H9 (cell line): ENCODE data around the gene C20orf202. TPM values are rescaled to one million over a fixed set of nuclear protein-coding genes. Genes with fewer than 3 reads are reported as not detected.
A peak's percentile ranks its signal among the peaks of the same experiment; 100 is the strongest.

Experiments
- DNase-seq: peaks from one replicate; pipeline ENCODE4 v3.0.0-alpha.2; 2017
- H2AFZ ChIP-seq: one replicate; pipeline ENCODE4 v1.6.1; 2013; ENCODE audit warnings: mild to moderate bottlenecking, low read length, control low read depth, moderate library complexity
- H2AK5ac ChIP-seq: 2 replicates; pipeline ENCODE4 v1.6.1; 2013; ENCODE audit warnings: low read length, control low read depth, mixed read lengths; ENCODE audit not compliant: insufficient read length
- H2BK120ac ChIP-seq: one replicate; pipeline ENCODE4 v1.6.1; 2013; ENCODE audit warnings: low read depth, mild to moderate bottlenecking, low read length, control low read depth, inconsistent platforms; ENCODE audit not compliant: poor library complexity, severe bottlenecking
- H2BK12ac ChIP-seq: 2 replicates; pipeline ENCODE4 v1.6.1; 2013; ENCODE audit warnings: low read length, control low read depth, mixed read lengths, low read depth; ENCODE audit not compliant: insufficient read length
- H2BK15ac ChIP-seq: 2 replicates; pipeline ENCODE4 v1.6.1; 2013; ENCODE audit warnings: low read depth, low read length, control low read depth
- H2BK20ac ChIP-seq: one replicate; pipeline ENCODE4 v1.6.1; 2013; ENCODE audit warnings: low read depth, mild to moderate bottlenecking, low read length, control low read depth, inconsistent platforms; ENCODE audit not compliant: poor library complexity, severe bottlenecking
- H2BK5ac ChIP-seq: 2 replicates; pipeline ENCODE4 v1.6.1; 2013; ENCODE audit warnings: low read length, control low read depth, mixed read lengths; ENCODE audit not compliant: insufficient read length
- H3K14ac ChIP-seq: 2 replicates; pipeline ENCODE4 v1.6.1; 2013; ENCODE audit warnings: low read length, control low read depth; ENCODE audit not compliant: insufficient read depth
- H3K18ac ChIP-seq: 2 replicates; pipeline ENCODE4 v1.6.1; 2013; ENCODE audit warnings: low read depth, mild to moderate bottlenecking, mixed read lengths, low read length, control low read depth; ENCODE audit not compliant: insufficient read length
- H3K23ac ChIP-seq: 2 replicates; pipeline ENCODE4 v1.6.1; 2013; ENCODE audit warnings: low read length, control low read depth, mixed read lengths, low read depth; ENCODE audit not compliant: insufficient read length
- H3K23me2 ChIP-seq: 2 replicates; pipeline ENCODE4 v1.6.1; 2013; ENCODE audit warnings: low read depth, mild to moderate bottlenecking, mixed read lengths, low read length, control low read depth; ENCODE audit not compliant: insufficient read length, poor library complexity, severe bottlenecking
- H3K27ac ChIP-seq: 2 replicates; pipeline ENCODE4 v1.5.1; 2013; ENCODE audit warnings: low read length, control low read depth, mixed read lengths, low read depth; ENCODE audit not compliant: insufficient read length
- H3K27me3 ChIP-seq: 2 replicates; pipeline ENCODE4 v1.6.1; 2013; ENCODE audit warnings: low read length, control low read depth, inconsistent platforms; ENCODE audit not compliant: insufficient read depth
- H3K4ac ChIP-seq: 2 replicates; pipeline ENCODE4 v1.6.1; 2013; ENCODE audit warnings: low read depth, mild to moderate bottlenecking, control low read depth, inconsistent platforms, low read length, moderate library complexity
- H3K4me1 ChIP-seq: 2 replicates; pipeline ENCODE4 v1.6.1; 2013; ENCODE audit warnings: low read length, control low read depth, inconsistent platforms; ENCODE audit not compliant: insufficient read depth
- H3K4me2 ChIP-seq: 2 replicates; pipeline ENCODE4 v1.6.1; 2013; ENCODE audit warnings: low read length, control low read depth, mixed read lengths; ENCODE audit not compliant: insufficient read length, insufficient read depth
- H3K56ac ChIP-seq: 2 replicates; pipeline ENCODE4 v1.6.1; 2013; ENCODE audit warnings: low read depth, mild to moderate bottlenecking, mixed read lengths, low read length, control low read depth; ENCODE audit not compliant: insufficient read length
- H3K79me1 ChIP-seq: 2 replicates; pipeline ENCODE4 v1.6.1; 2013; ENCODE audit warnings: low read depth, mild to moderate bottlenecking, moderate library complexity, low read length, control low read depth, inconsistent platforms; ENCODE audit not compliant: insufficient read depth, poor library complexity, severe bottlenecking
- H3K79me2 ChIP-seq: 2 replicates; pipeline ENCODE4 v1.6.1; 2013; ENCODE audit warnings: low read length, control low read depth, inconsistent platforms; ENCODE audit not compliant: insufficient read depth
- H3K9ac ChIP-seq: 2 replicates; pipeline ENCODE4 v1.6.1; 2013; ENCODE audit warnings: low read length, control low read depth, mixed read lengths; ENCODE audit not compliant: insufficient read length; ENCODE audit errors: extremely low read depth
- H3K9me3 ChIP-seq: one replicate; pipeline ENCODE4 v1.6.1; 2013; ENCODE audit warnings: low read depth, low read length, inconsistent platforms; ENCODE audit not compliant: control insufficient read depth
- H3T11ph ChIP-seq: one replicate; pipeline ENCODE4 v1.6.1; 2013; ENCODE audit warnings: mild to moderate bottlenecking, low read length, control low read depth, inconsistent platforms
- H4K20me1 ChIP-seq: one replicate; pipeline ENCODE4 v1.6.1; 2013; ENCODE audit not compliant: control insufficient read depth, insufficient read length, insufficient read depth
- H4K5ac ChIP-seq: 2 replicates; pipeline ENCODE4 v1.6.1; 2013; ENCODE audit warnings: low read depth, mild to moderate bottlenecking, mixed read lengths, low read length, control low read depth; ENCODE audit not compliant: insufficient read length
- H4K8ac ChIP-seq: replicated peaks from 2 replicates; pipeline ENCODE4 v1.6.1; 2013; ENCODE audit warnings: low read length, control low read depth, mixed read lengths, low read depth; ENCODE audit not compliant: insufficient read length
- H4K91ac ChIP-seq: 2 replicates; pipeline ENCODE4 v1.6.1; 2013; ENCODE audit warnings: low read depth, mild to moderate bottlenecking, moderate library complexity, mixed read lengths, low read length, control low read depth; ENCODE audit not compliant: insufficient read length
- H3K27ac Mint-ChIP-seq, 3 experiments: 2 replicates in 2 of 3; 3 replicates in 1 of 3; pipeline ENCODE4 v1.8.0; 2020 to 2021; ENCODE audit warnings: mixed read lengths in 3 of 3, mild to moderate bottlenecking in 1 of 3, moderate library complexity in 1 of 3
- H3K27me3 Mint-ChIP-seq: 2 replicates; pipeline ENCODE4 v1.8.0; 2021; ENCODE audit warnings: low read depth, mild to moderate bottlenecking, moderate library complexity, mixed read lengths
- H3K36me3 Mint-ChIP-seq, 3 experiments: 2 replicates in 2 of 3; 3 replicates in 1 of 3; pipeline ENCODE4 v1.8.0; 2020 to 2021; ENCODE audit warnings: low read depth in 3 of 3, mixed read lengths in 3 of 3; ENCODE audit not compliant: insufficient read depth in 1 of 3
- H3K4me1 Mint-ChIP-seq, 2 experiments: 2 replicates each; pipeline ENCODE4 v1.8.0; 2020; ENCODE audit warnings: mixed read lengths in 2 of 2
- H3K4me3 Mint-ChIP-seq, 2 experiments: 2 replicates in 1 of 2; 3 replicates in 1 of 2; pipeline ENCODE4 v1.8.0; 2020 to 2021; ENCODE audit warnings: mild to moderate bottlenecking in 2 of 2, mixed read lengths in 2 of 2, moderate library complexity in 1 of 2
- H3K9me3 Mint-ChIP-seq, 2 experiments: 2 replicates in 1 of 2; 3 replicates in 1 of 2; pipeline ENCODE4 v1.8.0; 2020; ENCODE audit warnings: mild to moderate bottlenecking in 2 of 2, mixed read lengths in 2 of 2, moderate library complexity in 1 of 2
- WGBS: extraction: QIAGEN DNeasy Blood & Tissue Kit; methylation state at CpG from one replicate; pipeline ENCODE4 v1.1.7; 2013; ENCODE audit warnings: missing lambda C conversion rate, low lambda C conversion rate, mixed read lengths; ENCODE audit not compliant: insufficient read length; ENCODE audit errors: extremely low coverage; 5-methylcytosine and 5-hydroxymethylcytosine counted together
- total RNA-seq: library from RNA; stranded (reverse); gene quantifications from 2 replicates; pipeline ENCODE4 v1.2.1, GENCODE V29; 2021
- TF ChIP-seq, protein P1 (sequence below): fragments of 200-600 bp; sonication (generic); conservative IDR thresholded peaks from 3 replicates; pipeline ENCODE4 v1.8.0; 2021; ENCODE audit warnings: antibody characterized with exemption, mild to moderate bottlenecking

The C20orf202 gene
- total RNA-seq, 1 experiment from 2014 or later: 0.13 TPM

DNA sequence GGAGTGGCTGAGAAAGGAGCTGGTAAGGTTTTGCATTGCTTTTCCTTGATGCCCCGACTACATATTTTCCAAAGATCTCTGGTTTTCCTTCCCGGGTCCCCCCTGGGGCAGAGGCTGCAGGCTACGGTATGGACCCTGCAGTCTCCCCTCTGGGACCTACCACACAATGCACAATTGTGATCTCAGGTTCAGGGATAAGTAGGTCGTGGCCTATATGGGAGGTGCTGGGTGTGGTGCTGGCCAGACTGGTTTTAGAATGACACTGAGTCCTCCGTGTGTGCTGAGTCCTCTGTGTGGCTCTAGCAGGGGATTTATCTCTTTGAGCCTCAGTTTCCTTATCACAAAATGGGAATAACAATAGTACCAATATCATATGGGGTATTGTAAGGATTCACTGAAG, 376 bp downstream of the C20orf202 start:
- 0 out of 2 replicates have a peak, but pooled peaks cover 3% of the 10 kb centered on the region for H3K27me3 ChIP-seq
- H3K79me1 ChIP-seq: no peaks in the 10 kb centered on the region
- H3K27ac ChIP-seq: no peak overlapping the region
- no peak overlapping the region for H2BK5ac ChIP-seq
- no peak overlapping the region for H3K23ac ChIP-seq
- H3K9me3 Mint-ChIP-seq: no peaks in the 10 kb centered on the region
- no peak overlapping the region for H3K56ac ChIP-seq
- WGBS: no CpG with 5 or more reads among the region's 5 CpGs
- no peak for DNase-seq
- H3K18ac ChIP-seq: no peak overlapping the region
- no peak overlapping the region for H2AFZ ChIP-seq
- H3K4me1 ChIP-seq: no peaks in the 10 kb centered on the region
- peaks cover 22% of the 10 kb centered on the region for H3K27me3 Mint-ChIP-seq
- no peak overlapping the region for H3K4me2 ChIP-seq
- no peaks in the 10 kb centered on the region for H3K9me3 ChIP-seq
- no peaks in the 10 kb centered on the region for H3K23me2 ChIP-seq
- H3K4me3 Mint-ChIP-seq: no peak overlapping the region
- H3K36me3 Mint-ChIP-seq: no peaks in the 10 kb centered on the region
- no peak overlapping the region for H2BK120ac ChIP-seq
- H4K20me1 ChIP-seq: no peaks in the 10 kb centered on the region
- no peak overlapping the region for H3T11ph ChIP-seq
- H3K14ac ChIP-seq: no peak overlapping the region
- H4K5ac ChIP-seq: no peak overlapping the region
- no peak overlapping the region for H3K4ac ChIP-seq
- H2BK20ac ChIP-seq: no peak overlapping the region
- no peak overlapping the region for H2BK12ac ChIP-seq
- no peak overlapping the region for H3K9ac ChIP-seq
- H4K8ac ChIP-seq: no peak overlapping the region
- no peak overlapping the region for H2AK5ac ChIP-seq
- no peak overlapping the region for H2BK15ac ChIP-seq
- H3K4me1 Mint-ChIP-seq: no peaks in the 10 kb centered on the region; a peak in 1 of 4 replicates
- H3K79me2 ChIP-seq: no peaks in the 10 kb centered on the region
- no peak overlapping the region for H4K91ac ChIP-seq
- TF ChIP-seq, protein P1, sequence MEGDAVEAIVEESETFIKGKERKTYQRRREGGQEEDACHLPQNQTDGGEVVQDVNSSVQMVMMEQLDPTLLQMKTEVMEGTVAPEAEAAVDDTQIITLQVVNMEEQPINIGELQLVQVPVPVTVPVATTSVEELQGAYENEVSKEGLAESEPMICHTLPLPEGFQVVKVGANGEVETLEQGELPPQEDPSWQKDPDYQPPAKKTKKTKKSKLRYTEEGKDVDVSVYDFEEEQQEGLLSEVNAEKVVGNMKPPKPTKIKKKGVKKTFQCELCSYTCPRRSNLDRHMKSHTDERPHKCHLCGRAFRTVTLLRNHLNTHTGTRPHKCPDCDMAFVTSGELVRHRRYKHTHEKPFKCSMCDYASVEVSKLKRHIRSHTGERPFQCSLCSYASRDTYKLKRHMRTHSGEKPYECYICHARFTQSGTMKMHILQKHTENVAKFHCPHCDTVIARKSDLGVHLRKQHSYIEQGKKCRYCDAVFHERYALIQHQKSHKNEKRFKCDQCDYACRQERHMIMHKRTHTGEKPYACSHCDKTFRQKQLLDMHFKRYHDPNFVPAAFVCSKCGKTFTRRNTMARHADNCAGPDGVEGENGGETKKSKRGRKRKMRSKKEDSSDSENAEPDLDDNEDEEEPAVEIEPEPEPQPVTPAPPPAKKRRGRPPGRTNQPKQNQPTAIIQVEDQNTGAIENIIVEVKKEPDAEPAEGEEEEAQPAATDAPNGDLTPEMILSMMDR: no peak
- peak overlapping the region in 1 of 3 experiments; percentile 89; a peak in 1 of 7 replicates for H3K27ac Mint-ChIP-seq
